ENCODE data around the gene MED20.
A peak's percentile ranks its signal among the peaks of the same experiment; 100 is the strongest.

MED20 gene

GRCh38 chr6:41901882-41902519 is 18.9 kb downstream of the MED20 start:
- no peak for DNase-seq (ENCODE audit: low spot score)

- no peak for DNase-seq (ENCODE audit: low spot score)
Measured at GRCh38 chr6:41900861-41901260, 20.1 kb downstream of the MED20 start.

- no peak for DNase-seq (ENCODE audit: low spot score)
Measured at GRCh38 chr6:41896281-41896680, 24.7 kb downstream of the MED20 start.

- peak; percentile 89 for DNase-seq (ENCODE audit: low spot score)
Measured at GRCh38 chr6:41895300-41896233, 25.4 kb downstream of the MED20 start, which contains the start of gene USP49. Gene USP49 (minus strand): TSS chr6:41895375. CDS start chr6:41806983, 88,392 bp downstream.

GRCh38 chr6:41894366-41895299 is 26.3 kb downstream of the MED20 start:
- DNase-seq (ENCODE audit: low spot score), result no peak

GRCh38 chr6:41892921-41893564 is 27.9 kb downstream of the MED20 start:
- no peak for DNase-seq (ENCODE audit: low spot score)

- DNase-seq (ENCODE audit: low spot score), result no peak
Measured at GRCh38 chr6:41887331-41887751, 33.6 kb downstream of the MED20 start.

GRCh38 chr6:41885930-41886329 is 35.0 kb downstream of the MED20 start:
- no peak for DNase-seq (ENCODE audit: low spot score)

- no peak for DNase-seq (ENCODE audit: low spot score)
Measured at GRCh38 chr6:41884957-41885356, 36.0 kb downstream of the MED20 start.

- DNase-seq (ENCODE audit: low spot score), result no peak
Measured at GRCh38 chr6:41881506-41881905, 39.4 kb downstream of the MED20 start.

- no peak for DNase-seq (ENCODE audit: low spot score)
Measured at GRCh38 chr6:41878961-41879405, 42.0 kb downstream of the MED20 start.

- no peak for DNase-seq (ENCODE audit: low spot score)
Measured at GRCh38 chr6:41878246-41878645, 42.7 kb downstream of the MED20 start.

- no peak for DNase-seq (ENCODE audit: low spot score)
Measured at GRCh38 chr6:41877051-41877680, 43.8 kb downstream of the MED20 start.

GRCh38 chr6:41874741-41875140 is 46.2 kb downstream of the MED20 start:
- no peak for DNase-seq (ENCODE audit: low spot score)

GRCh38 chr6:41872147-41872546 is 48.8 kb downstream of the MED20 start:
- DNase-seq (ENCODE audit: low spot score), result no peak

GRCh38 chr6:41871691-41872090 is 49.2 kb downstream of the MED20 start:
- no peak for DNase-seq (ENCODE audit: low spot score)

GRCh38 chr6:41859356-41859755 is 61.6 kb downstream of the MED20 start:
- no peak for DNase-seq (ENCODE audit: low spot score)

GRCh38 chr6:41858703-41859102 is 62.2 kb downstream of the MED20 start:
- no peak for DNase-seq (ENCODE audit: low spot score)

Measured in globus pallidus (tissue), 1 donor.